Activated naive CD4-positive, alpha-beta T cell treated with anti-CD3 and anti-CD28 coated beads for 36 hours (primary cell): ENCODE data around the gene GPR158. TPM values are rescaled to one million over a fixed set of nuclear protein-coding genes. Genes with fewer than 3 reads are reported as not detected.

Experiments
- CTCF ChIA-PET: fragments of 350-600 bp; sonication (Branson Sonifier 250); formaldehyde crosslinking; loops from one replicate; lab custom pipeline; 2021; ENCODE audit warnings: antibody characterized with exemption; lab: Charles Lee
- DNase-seq: peaks from one replicate; pipeline ENCODE4 v3.0.0-alpha.2; 2020
- H3K27ac Mint-ChIP-seq: one replicate; pipeline ENCODE4 v1.8.0; 2021; ENCODE audit warnings: mild to moderate bottlenecking, mixed read lengths
- H3K27me3 Mint-ChIP-seq: one replicate; pipeline ENCODE4 v1.8.0; 2021; ENCODE audit warnings: low read depth, mixed read lengths
- H3K36me3 Mint-ChIP-seq: one replicate; pipeline ENCODE4 v1.8.0; 2021; ENCODE audit warnings: low read depth, mixed read lengths
- H3K4me1 Mint-ChIP-seq: one replicate; pipeline ENCODE4 v1.8.0; 2021; ENCODE audit warnings: low read depth, mixed read lengths
- H3K4me3 Mint-ChIP-seq: one replicate; pipeline ENCODE4 v1.8.0; 2021; ENCODE audit warnings: mild to moderate bottlenecking, moderate library complexity, mixed read lengths
- H3K9me3 Mint-ChIP-seq: one replicate; pipeline ENCODE4 v1.8.0; 2021; ENCODE audit warnings: mixed read lengths
- intact Hi-C: fragments of 100-400 bp; cut with micrococcal nuclease; formaldehyde crosslinking; loops from one replicate; pipeline ENCODE4 v1.15.1; 2023
- total RNA-seq, 2 experiments: library from RNA; stranded (reverse); gene quantifications; one replicate each; pipeline ENCODE4 v1.2.3, GENCODE V29; 2021

The GPR158 gene
- total RNA-seq, 2 experiments from 2014 or later, result not detected

DNA sequence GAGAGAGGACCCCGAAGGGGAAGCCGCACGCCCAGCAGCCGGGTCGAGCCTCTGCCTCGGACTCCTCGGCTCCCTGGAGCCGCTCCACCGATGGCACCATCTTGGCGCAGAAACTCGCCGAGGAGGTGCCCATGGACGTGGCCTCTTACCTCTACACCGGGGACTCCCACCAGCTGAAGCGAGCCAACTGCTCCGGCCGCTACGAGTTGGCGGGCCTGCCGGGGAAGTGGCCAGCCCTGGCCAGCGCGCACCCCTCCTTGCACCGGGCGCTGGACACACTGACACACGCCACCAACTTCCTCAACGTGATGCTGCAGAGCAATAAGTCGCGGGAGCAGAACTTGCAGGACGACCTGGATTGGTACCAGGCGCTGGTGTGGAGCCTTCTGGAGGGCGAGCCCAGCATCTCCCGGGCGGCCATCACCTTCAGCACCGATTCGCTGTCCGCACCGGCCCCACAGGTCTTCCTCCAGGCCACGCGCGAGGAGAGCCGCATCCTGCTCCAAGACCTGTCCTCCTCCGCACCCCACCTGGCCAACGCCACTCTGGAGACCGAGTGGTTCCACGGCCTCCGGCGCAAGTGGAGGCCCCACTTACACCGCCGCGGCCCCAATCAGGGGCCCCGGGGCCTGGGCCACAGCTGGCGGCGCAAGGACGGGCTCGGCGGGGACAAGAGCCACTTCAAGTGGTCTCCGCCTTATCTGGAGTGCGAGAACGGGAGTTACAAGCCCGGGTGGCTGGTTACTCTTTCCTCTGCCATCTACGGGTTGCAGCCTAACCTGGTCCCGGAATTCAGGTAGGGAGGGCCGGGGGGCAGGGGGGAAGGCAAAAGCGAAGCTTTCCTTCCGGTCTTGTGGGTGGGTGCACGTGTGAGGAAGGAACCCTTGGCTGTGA lies 973 bp downstream of the GPR158 start:
- Mint-ChIP-seq H3K27ac (no peak overlapping the region), H3K9me3 (no peaks in the 10 kb centered on the region), H3K27me3 (peaks cover 45% of the 10 kb centered on the region), H3K4me3 (no peak overlapping the region), H3K36me3 (no peaks in the 10 kb centered on the region), H3K4me1 (peaks cover 12% of the 10 kb centered on the region)
- no peak for DNase-seq
- intact Hi-C loops, result no loop called here
- CTCF ChIA-PET, result no interaction called here

DNA sequence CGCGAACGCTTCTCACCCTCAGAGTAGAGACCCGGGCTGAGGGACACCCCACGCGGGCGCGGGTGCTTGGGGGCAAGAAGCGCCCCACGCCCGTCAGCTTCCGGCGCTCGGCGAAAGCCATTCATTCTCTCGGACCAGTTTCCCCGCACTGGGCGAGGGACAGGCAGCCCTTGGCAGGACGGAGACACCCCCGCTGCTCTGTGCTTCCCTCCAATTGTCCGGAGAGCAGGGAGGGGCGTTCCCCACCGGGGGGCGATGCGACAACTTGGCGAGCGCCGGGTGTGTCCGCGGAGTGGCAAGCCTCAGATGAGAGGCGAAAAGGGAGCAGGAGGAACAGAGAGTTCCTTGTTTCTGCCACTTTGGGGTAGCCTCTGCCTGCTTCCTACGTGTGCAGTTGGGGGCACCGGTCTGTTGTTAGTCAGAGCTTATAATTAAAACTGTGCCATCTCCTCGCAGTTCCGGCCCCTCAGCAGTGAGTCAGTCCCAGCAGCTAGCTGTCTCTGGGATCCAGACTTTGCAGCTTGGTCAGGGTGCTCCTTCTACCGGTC lies 1.7 kb downstream of the GPR158 start:
- no peak for DNase-seq
- Mint-ChIP-seq H3K9me3 (no peaks in the 10 kb centered on the region), H3K27me3 (peaks cover 45% of the 10 kb centered on the region), H3K27ac (no peak overlapping the region), H3K4me1 (peaks cover 12% of the 10 kb centered on the region), H3K36me3 (no peaks in the 10 kb centered on the region), H3K4me3 (peak overlapping the region; percentile 14)
- intact Hi-C loops, result no loop called here
- CTCF ChIA-PET, result no interaction called here

DNA sequence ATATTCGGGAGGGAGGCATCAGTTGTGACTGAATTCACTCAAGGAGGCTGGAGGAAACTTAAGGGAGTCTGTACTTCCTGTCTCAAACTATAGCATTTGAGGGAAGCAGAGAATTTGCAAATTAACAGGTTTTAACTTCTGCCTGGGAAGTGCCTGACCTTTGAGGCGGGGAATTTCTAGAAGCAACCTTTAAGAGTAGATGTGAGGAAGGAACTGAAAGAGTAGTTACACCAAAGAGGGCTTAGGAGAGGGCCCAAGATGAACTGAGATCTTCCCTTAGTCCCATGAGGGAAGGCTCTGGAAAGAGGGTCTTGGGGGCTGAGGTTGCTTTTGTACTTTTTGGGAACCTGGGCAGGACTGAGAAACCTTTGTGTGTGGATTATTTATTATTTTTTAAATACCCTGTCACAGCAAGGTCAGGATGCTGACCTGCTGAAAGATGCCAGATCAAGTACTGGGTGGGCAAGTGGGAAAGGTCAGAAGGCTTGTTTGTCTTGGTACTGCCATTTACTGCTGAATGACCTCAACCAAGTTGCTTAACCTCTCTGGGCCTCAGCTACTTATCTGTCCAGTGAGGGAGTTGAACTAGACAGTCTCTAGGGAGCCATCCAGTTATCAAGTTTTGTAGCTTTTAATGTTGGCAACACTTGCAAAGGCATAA lies 2.4 kb downstream of the GPR158 start:
- H3K27ac Mint-ChIP-seq, result no peak overlapping the region
- H3K4me1 Mint-ChIP-seq, result peaks cover 12% of the 10 kb centered on the region
- CTCF ChIA-PET, result no interaction called here
- no peaks in the 10 kb centered on the region for H3K36me3 Mint-ChIP-seq
- H3K27me3 Mint-ChIP-seq, result peaks cover 40% of the 10 kb centered on the region
- intact Hi-C loops, result no loop called here
- H3K4me3 Mint-ChIP-seq, result no peak overlapping the region
- H3K9me3 Mint-ChIP-seq, result no peaks in the 10 kb centered on the region
- no peak for DNase-seq

DNA sequence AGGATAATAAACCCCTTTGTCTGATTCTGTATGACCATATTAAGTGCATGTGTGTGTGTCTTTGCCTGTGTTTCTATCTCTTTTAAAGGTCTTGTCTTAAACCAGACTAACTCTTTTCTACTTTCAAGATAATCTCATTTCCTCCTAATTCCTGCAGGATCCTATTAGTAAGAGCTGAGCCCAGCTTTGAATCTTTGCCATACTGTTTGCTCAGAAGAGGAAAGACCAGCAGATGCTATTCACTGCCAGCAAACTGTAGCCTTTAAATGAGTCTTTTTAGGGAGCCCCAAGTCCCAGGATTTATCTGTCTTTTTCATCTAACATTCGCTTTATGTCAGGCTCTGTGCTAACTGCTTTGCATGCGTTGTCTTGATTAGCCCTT lies 2.9 kb downstream of the GPR158 start:
- H3K4me3 Mint-ChIP-seq, result no peak overlapping the region
- H3K36me3 Mint-ChIP-seq, result no peaks in the 10 kb centered on the region
- DNase-seq, result no peak
- intact Hi-C loops, result no loop called here
- H3K27ac Mint-ChIP-seq, result no peak overlapping the region
- peaks cover 37% of the 10 kb centered on the region for H3K27me3 Mint-ChIP-seq
- peaks cover 12% of the 10 kb centered on the region for H3K4me1 Mint-ChIP-seq
- no peaks in the 10 kb centered on the region for H3K9me3 Mint-ChIP-seq
- CTCF ChIA-PET, result no interaction called here

DNA sequence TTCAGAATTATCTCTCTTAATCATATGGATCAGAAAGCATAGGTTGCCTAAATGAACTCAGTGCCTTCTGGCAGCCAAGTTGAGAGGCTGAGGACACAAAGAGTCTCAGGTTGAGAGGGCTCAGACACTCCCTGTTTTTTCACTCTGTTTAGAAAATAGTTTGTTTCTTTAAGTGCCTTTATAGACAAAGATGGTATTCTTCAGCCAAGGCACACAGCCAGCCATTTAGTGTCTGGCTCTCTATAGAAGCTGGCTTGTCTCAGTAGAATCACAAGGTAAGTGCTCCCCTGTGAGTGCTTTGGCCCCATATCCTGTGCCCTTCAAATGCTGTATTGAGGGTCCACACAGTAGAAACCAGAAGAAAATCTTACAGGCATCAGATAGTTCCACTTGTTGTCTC lies 3.6 kb downstream of the GPR158 start:
- H3K36me3 Mint-ChIP-seq, result no peaks in the 10 kb centered on the region
- no peak overlapping the region for H3K27ac Mint-ChIP-seq
- peaks cover 37% of the 10 kb centered on the region for H3K27me3 Mint-ChIP-seq
- intact Hi-C loops, result no loop called here
- peaks cover 12% of the 10 kb centered on the region for H3K4me1 Mint-ChIP-seq
- H3K4me3 Mint-ChIP-seq, result no peak overlapping the region
- no peak for DNase-seq
- no peaks in the 10 kb centered on the region for H3K9me3 Mint-ChIP-seq
- CTCF ChIA-PET, result no interaction called here

DNA sequence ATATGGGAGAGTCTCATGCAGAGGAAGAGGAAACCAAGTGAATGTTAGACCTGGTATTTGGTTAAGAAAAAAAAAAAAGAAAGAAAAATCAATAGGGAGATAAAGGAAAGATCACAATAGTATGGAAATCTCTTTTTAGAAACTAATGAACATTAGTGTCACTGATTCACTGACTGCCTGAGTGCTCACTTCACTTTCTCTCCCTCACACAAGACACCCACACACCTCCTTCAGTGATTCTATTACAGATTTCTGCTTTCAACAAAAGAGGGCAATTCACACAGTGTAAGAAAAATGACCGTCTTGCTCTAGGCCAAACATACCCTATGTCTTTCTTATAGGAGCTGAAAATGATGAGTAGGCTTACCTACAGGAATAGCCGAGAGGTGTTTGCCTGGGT lies 6.0 kb downstream of the GPR158 start:
- H3K9me3 Mint-ChIP-seq, result no peaks in the 10 kb centered on the region
- intact Hi-C loops, result no loop called here
- no peak for DNase-seq
- CTCF ChIA-PET, result no interaction called here
- H3K27ac Mint-ChIP-seq, result no peak overlapping the region
- H3K4me1 Mint-ChIP-seq, result peaks cover 7% of the 10 kb centered on the region
- no peaks in the 10 kb centered on the region for H3K36me3 Mint-ChIP-seq
- H3K27me3 Mint-ChIP-seq, result peaks cover 20% of the 10 kb centered on the region
- no peak overlapping the region for H3K4me3 Mint-ChIP-seq

DNA sequence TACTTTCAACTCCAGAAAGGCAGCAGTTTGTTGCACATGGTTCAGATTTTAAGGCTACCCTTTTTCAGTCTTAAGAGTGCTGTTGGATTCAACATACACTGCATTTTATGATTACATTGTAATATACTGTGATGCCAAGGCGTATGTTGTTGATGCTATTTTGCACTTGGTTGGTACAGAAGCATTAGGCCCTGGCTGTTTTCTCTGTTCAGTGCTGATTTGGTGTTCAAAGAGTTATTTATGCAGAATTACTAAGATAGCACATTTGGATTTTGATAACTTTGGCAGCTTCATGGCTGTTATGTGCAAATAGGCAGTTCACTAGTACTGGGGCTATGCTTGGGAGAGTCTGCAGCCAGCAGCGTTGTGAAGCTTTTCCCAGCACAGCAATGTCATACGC lies 7.8 kb downstream of the GPR158 start:
- intact Hi-C loops, result no loop called here
- H3K4me1 Mint-ChIP-seq, result no peaks in the 10 kb centered on the region
- H3K36me3 Mint-ChIP-seq, result no peaks in the 10 kb centered on the region
- H3K9me3 Mint-ChIP-seq, result no peaks in the 10 kb centered on the region
- CTCF ChIA-PET, result no interaction called here
- H3K27ac Mint-ChIP-seq, result no peak overlapping the region
- H3K27me3 Mint-ChIP-seq, result peaks cover 10% of the 10 kb centered on the region
- no peak for DNase-seq
- H3K4me3 Mint-ChIP-seq, result no peak overlapping the region

DNA sequence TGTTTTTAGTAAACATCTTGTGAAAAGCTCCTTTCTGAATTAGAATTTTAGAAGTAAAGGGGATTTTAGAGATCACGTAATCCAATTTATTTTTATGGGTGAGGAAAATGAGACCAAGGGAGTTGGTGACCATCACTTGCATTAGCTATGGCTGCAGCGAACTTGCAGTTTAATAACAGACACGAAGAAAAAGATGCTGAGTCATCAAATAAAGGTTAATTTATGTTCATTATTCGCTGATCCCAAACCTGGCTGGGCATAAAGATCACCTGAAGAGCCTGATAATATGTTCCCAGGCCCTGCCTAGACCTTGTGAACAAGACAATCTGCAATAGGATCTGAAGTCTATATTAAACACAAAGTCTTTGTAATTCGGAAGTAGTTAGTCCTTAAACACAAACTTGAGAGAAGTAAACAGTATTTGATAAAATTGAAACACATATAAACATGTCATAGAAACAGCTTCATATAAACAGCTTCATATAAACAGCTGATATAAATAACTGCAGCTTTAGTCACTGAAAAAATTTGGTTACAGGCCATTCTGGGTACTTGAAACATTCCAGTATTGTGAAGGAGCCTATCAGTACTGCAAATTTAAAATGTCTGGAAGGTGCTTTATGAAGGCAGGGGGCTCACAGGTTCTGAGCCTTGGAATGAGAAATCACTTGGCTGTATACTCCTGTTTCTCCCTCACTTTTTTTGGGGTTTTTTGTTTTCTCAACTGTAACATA lies 16.5 kb downstream of the GPR158 start:
- no peaks in the 10 kb centered on the region for H3K4me1 Mint-ChIP-seq
- no peak overlapping the region for H3K27ac Mint-ChIP-seq
- CTCF ChIA-PET, result no interaction called here
- no peaks in the 10 kb centered on the region for H3K36me3 Mint-ChIP-seq
- H3K27me3 Mint-ChIP-seq, result peaks cover 2% of the 10 kb centered on the region
- no peak for DNase-seq
- no peak overlapping the region for H3K4me3 Mint-ChIP-seq
- intact Hi-C loops, result no loop called here
- peaks cover 3% of the 10 kb centered on the region for H3K9me3 Mint-ChIP-seq

DNA sequence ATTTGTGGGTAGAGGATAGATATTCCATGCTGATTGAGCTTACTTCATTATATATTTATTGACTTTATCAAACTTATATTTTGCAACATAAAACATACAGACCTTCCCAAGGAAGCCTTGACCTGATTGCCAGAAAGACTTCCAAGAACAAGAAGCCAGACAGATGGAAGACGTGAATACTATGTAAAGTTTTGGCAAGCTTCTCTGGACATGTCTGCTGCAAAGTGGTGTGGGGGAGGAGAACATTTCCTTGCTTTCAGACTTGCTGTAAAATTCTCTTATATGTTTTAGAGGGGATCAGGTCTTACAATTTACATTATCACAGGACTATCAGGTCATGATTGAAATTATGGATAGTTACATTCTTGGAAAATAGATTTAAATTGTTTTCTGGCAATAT lies 23.4 kb downstream of the GPR158 start:
- Mint-ChIP-seq H3K4me1 (no peaks in the 10 kb centered on the region), H3K4me3 (no peak overlapping the region), H3K36me3 (no peaks in the 10 kb centered on the region), H3K9me3 (no peaks in the 10 kb centered on the region), H3K27me3 (peaks cover 1% of the 10 kb centered on the region), H3K27ac (no peak overlapping the region)
- intact Hi-C loops, result no loop called here
- DNase-seq, result no peak
- CTCF ChIA-PET, result interaction anchor here (0.7 kb wide), 1 partner anchor 779 kb away, joined by 4 read pairs; no protein-coding TSS in a partner anchor

DNA sequence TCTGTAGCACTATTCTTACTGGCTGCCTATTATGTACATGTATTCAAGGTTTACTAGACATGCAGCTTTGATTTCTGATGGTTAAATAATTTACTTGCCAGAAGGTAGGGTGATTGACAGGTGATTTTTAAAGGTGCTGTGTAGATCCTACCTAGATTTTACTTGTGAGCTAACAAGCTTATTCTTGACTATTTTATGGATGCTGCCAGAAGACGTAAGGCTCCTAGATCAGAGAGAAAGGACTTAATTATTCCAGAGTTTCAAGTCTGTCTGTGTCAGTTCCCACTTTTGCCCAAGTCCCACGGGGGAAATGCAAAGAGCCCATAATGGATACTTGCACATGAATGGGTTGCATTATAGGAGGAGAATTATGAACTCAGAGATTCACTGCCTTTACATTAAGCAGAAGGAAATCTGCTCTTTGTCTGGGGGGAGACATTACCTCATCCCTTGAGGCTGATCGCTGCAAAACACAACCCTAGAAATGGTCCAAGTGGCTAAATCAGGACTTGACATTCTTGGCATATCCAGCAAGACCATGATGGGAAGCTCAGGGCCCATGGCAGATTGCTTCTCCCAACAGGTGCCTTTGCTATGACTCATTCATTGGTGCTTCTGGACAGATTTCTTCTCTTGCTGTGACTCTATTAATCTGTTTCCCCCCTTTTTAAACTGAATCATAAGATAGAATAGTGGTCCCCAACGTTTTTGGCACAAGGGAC lies 32.1 kb downstream of the GPR158 start:
- DNase-seq, result no peak
- peaks cover 8% of the 10 kb centered on the region for H3K27me3 Mint-ChIP-seq
- H3K27ac Mint-ChIP-seq, result no peak overlapping the region
- no peaks in the 10 kb centered on the region for H3K36me3 Mint-ChIP-seq
- H3K9me3 Mint-ChIP-seq, result no peaks in the 10 kb centered on the region
- H3K4me3 Mint-ChIP-seq, result no peak overlapping the region
- H3K4me1 Mint-ChIP-seq, result no peaks in the 10 kb centered on the region
- CTCF ChIA-PET, result no interaction called here
- intact Hi-C loops, result no loop called here

DNA sequence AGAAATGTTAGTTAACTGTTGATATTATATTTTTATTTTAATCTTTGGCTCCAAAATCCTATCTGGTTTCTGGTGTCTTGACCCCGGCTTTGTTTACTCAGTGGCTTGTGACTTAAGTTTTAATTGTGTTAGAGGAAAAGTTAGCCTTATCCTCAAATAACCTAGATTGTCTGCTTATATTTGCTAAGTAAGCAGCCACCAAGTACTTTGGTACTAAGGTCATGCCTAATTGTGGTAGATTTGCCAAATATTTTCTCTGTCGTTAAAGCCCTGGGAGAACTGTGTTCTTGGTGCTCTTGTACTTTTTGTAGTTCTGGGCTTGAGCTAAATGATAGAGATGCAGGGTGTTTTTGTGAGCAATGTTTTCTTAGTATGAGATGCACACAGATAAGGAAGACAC lies 34.8 kb downstream of the GPR158 start:
- H3K27ac Mint-ChIP-seq, result no peak overlapping the region
- no peak overlapping the region for H3K4me3 Mint-ChIP-seq
- DNase-seq, result no peak
- H3K4me1 Mint-ChIP-seq, result no peaks in the 10 kb centered on the region
- peaks cover 8% of the 10 kb centered on the region for H3K27me3 Mint-ChIP-seq
- CTCF ChIA-PET, result no interaction called here
- no peaks in the 10 kb centered on the region for H3K9me3 Mint-ChIP-seq
- intact Hi-C loops, result no loop called here
- H3K36me3 Mint-ChIP-seq, result no peaks in the 10 kb centered on the region

DNA sequence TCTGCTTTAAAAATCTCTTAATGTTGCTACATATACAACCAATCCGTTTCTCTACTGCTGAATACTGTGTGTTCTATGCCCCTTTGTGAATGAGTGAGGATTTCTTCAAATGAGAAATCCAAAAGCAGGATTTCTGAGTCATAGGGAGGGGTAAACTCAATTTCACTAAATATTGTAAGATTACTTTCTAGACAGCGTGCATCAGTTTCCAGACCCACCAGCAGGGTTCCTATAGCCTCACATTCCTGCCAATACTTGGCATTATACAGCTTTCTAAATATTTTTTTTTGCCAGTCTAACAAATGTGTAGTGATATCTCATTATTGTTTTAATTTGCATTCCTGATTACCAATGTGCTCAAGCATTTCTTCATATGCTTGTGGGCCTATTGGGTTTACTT lies 35.5 kb downstream of the GPR158 start:
- intact Hi-C loops, result no loop called here
- Mint-ChIP-seq H3K9me3 (no peaks in the 10 kb centered on the region), H3K27me3 (peaks cover 8% of the 10 kb centered on the region), H3K4me3 (no peak overlapping the region), H3K27ac (no peak overlapping the region), H3K4me1 (no peaks in the 10 kb centered on the region), H3K36me3 (no peaks in the 10 kb centered on the region)
- CTCF ChIA-PET, result no interaction called here
- no peak for DNase-seq
